Nephron (organoid): ENCODE measurements around the gene PRR33.

Experiments used
- H3K27ac Mint-ChIP-seq, 3 experiments: 2 replicates each; pipeline ENCODE4 v1.8.0; 2020; ENCODE audit warnings: mixed read lengths in 3 of 3, mild to moderate bottlenecking in 2 of 3, moderate library complexity in 1 of 3
- H3K27me3 Mint-ChIP-seq: 2 replicates; pipeline ENCODE4 v1.8.0; 2021; ENCODE audit warnings: low read depth, mild to moderate bottlenecking, moderate library complexity, mixed read lengths
- H3K36me3 Mint-ChIP-seq: 2 replicates; pipeline ENCODE4 v1.8.0; 2020; ENCODE audit warnings: low read depth, mixed read lengths
- H3K4me1 Mint-ChIP-seq: 2 replicates; pipeline ENCODE4 v1.8.0; 2020; ENCODE audit warnings: mixed read lengths
- H3K4me3 Mint-ChIP-seq, 3 experiments: 2 replicates each; pipeline ENCODE4 v1.8.0; 2020; ENCODE audit warnings: mild to moderate bottlenecking in 3 of 3, mixed read lengths in 3 of 3, moderate library complexity in 2 of 3
- H3K9me3 Mint-ChIP-seq: 2 replicates; pipeline ENCODE4 v1.8.0; 2020; ENCODE audit warnings: mixed read lengths
- TF ChIP-seq, protein P1 (sequence below), 3 experiments: fragments of 200-600 bp; sonication (generic); IDR thresholded peaks; one replicate each; pipeline ENCODE4 v1.5.0; 2021; ENCODE audit warnings: antibody characterized with exemption in 3 of 3; ENCODE audit not compliant: unreplicated experiment in 3 of 3

Gene PRR33

DNA sequence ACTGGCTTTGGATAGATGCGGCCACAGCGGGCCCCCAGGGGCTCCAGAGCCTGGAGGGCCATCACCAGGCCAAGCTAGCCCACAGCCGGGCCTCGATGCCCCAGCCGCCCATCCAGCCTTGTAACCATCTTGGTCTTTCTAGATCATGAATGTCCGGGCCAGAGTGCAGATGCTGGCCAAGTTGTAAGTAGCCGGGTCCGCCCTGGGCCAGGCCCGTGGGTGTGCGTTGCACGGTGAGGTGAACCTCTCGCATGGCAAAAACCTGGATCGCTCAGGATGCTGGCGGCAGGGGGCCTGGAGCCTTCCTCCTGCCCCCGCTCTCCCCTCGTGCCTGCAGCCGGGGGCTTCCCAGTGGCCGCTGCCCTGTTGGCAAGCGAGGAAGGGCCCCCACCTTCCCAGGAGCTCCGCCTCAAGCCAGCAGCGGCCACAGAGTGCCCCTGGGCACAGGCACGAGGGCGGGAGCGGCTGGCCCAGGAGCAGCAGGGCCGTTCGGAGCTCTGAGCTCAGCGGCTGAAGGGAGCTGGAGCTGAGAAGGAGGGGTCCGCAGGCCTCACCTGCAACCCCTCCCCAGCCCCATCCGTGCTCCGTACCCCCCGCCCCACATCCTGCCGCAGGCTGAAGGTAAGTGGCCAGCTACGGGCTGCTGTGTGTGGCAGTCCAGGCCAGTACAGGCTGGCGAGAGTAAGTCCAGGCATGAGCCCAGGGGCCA, 44.5 kb upstream of the PRR33 start:
- H3K27ac Mint-ChIP-seq, result no peak overlapping the region
- H3K4me3 Mint-ChIP-seq, result no peak overlapping the region
- no peaks in the 10 kb centered on the region for H3K27me3 Mint-ChIP-seq
- H3K4me1 Mint-ChIP-seq, result peaks cover 56% of the 10 kb centered on the region
- TF ChIP-seq, protein P1, sequence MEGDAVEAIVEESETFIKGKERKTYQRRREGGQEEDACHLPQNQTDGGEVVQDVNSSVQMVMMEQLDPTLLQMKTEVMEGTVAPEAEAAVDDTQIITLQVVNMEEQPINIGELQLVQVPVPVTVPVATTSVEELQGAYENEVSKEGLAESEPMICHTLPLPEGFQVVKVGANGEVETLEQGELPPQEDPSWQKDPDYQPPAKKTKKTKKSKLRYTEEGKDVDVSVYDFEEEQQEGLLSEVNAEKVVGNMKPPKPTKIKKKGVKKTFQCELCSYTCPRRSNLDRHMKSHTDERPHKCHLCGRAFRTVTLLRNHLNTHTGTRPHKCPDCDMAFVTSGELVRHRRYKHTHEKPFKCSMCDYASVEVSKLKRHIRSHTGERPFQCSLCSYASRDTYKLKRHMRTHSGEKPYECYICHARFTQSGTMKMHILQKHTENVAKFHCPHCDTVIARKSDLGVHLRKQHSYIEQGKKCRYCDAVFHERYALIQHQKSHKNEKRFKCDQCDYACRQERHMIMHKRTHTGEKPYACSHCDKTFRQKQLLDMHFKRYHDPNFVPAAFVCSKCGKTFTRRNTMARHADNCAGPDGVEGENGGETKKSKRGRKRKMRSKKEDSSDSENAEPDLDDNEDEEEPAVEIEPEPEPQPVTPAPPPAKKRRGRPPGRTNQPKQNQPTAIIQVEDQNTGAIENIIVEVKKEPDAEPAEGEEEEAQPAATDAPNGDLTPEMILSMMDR (IDR thresholded peaks at IDR 0.05; ENCODE audit: unreplicated experiment in 3 of 3), result no peak
- H3K36me3 Mint-ChIP-seq, result no peaks in the 10 kb centered on the region
- H3K9me3 Mint-ChIP-seq, result no peaks in the 10 kb centered on the region

GRCh38 chr11:1935156-1936071, 43.7 kb upstream of the PRR33 start:
- no peaks in the 10 kb centered on the region for H3K36me3 Mint-ChIP-seq
- TF ChIP-seq, protein P1 (IDR thresholded peaks at IDR 0.05; ENCODE audit: unreplicated experiment in 3 of 3), result no peak
- H3K4me1 Mint-ChIP-seq, result peaks cover 56% of the 10 kb centered on the region
- H3K4me3 Mint-ChIP-seq, result no peak overlapping the region
- H3K27me3 Mint-ChIP-seq, result no peaks in the 10 kb centered on the region
- H3K27ac Mint-ChIP-seq, result peak overlapping the region in 1 of 3 experiments; percentile 95
- H3K9me3 Mint-ChIP-seq, result no peaks in the 10 kb centered on the region

GRCh38 chr11:1934335-1935155, 42.9 kb upstream of the PRR33 start:
- Mint-ChIP-seq H3K27ac (peak overlapping the region in 2 of 3 experiments; percentile 87 to 95), H3K36me3 (no peaks in the 10 kb centered on the region), H3K4me3 (no peak overlapping the region), H3K9me3 (no peaks in the 10 kb centered on the region), H3K27me3 (no peaks in the 10 kb centered on the region), H3K4me1 (peaks cover 50% of the 10 kb centered on the region)
- TF ChIP-seq, protein P1 (IDR thresholded peaks at IDR 0.05; ENCODE audit: unreplicated experiment in 3 of 3), result no peak

- TF ChIP-seq, protein P1 (IDR thresholded peaks at IDR 0.05; ENCODE audit: unreplicated experiment in 3 of 3), result no peak
- Mint-ChIP-seq H3K27me3 (no peaks in the 10 kb centered on the region), H3K4me1 (peaks cover 42% of the 10 kb centered on the region), H3K36me3 (no peaks in the 10 kb centered on the region), H3K27ac (peak overlapping the region; percentile 95 to 98 (median 96)), H3K9me3 (no peaks in the 10 kb centered on the region), H3K4me3 (no peak overlapping the region)
These were observed 42.0 kb upstream of the PRR33 start for GRCh38 chr11:1933416-1934334.

- H3K9me3 Mint-ChIP-seq, result no peaks in the 10 kb centered on the region
- H3K4me1 Mint-ChIP-seq, result peaks cover 39% of the 10 kb centered on the region
- TF ChIP-seq, protein P1 (IDR thresholded peaks at IDR 0.05; ENCODE audit: unreplicated experiment in 3 of 3), result no peak
- no peaks in the 10 kb centered on the region for H3K36me3 Mint-ChIP-seq
- peak overlapping the region; percentile 95 to 98 (median 96) for H3K27ac Mint-ChIP-seq
- peak overlapping the region in 1 of 3 experiments; percentile 52 for H3K4me3 Mint-ChIP-seq
- no peaks in the 10 kb centered on the region for H3K27me3 Mint-ChIP-seq
These were observed 41.0 kb upstream of the PRR33 start for GRCh38 chr11:1932681-1933080.
